Kidney (tissue), 14 donors: ENCODE results near the gene MAPK1IP1L. TPM values are rescaled to one million over a fixed set of nuclear protein-coding genes. Genes with fewer than 3 reads are reported as not detected.

ENCODE experiments used
- DNase-seq, 5 donors: peaks; one replicate each; pipeline ENCODE4 v3.0.0-alpha.2; 2013 to 2020
- FAIRE-seq: peaks from 2 replicates; lab custom pipeline; 2012; peaks lifted over from hg19 to GRCh38; lab: Jason Lieb, UNC
- H3K27ac ChIP-seq, 2 donors: one replicate each; pipeline ENCODE4 v1.7.0; 2013; ENCODE audit warnings: low read depth in 2 of 2, low read length in 2 of 2, inconsistent platforms in 1 of 2
- H3K27me3 ChIP-seq: one replicate; pipeline ENCODE4 v1.7.1; 2013; ENCODE audit warnings: low read length, inconsistent platforms; ENCODE audit not compliant: control insufficient read depth, insufficient read depth
- H3K36me3 ChIP-seq, 3 donors: one replicate each; pipeline versions ENCODE4 v1.7.0 to v1.7.1; 2013; ENCODE audit warnings: low read length in 3 of 3, control low read depth in 1 of 3, inconsistent platforms in 1 of 3; ENCODE audit not compliant: insufficient read depth in 3 of 3, control insufficient read depth in 2 of 3
- H3K4me1 ChIP-seq, 3 donors: one replicate each; pipeline versions ENCODE4 v1.7.0 to v1.7.1; 2013; ENCODE audit warnings: low read length in 3 of 3, inconsistent platforms in 1 of 3, low read depth in 1 of 3; ENCODE audit not compliant: control insufficient read depth in 2 of 3, insufficient read depth in 2 of 3
- H3K4me3 ChIP-seq, 3 donors: one replicate each; pipeline versions ENCODE4 v1.7.0 to v1.8.1; 2013; ENCODE audit warnings: low read length in 3 of 3, control low read depth in 1 of 3, inconsistent platforms in 1 of 3
- H3K9ac ChIP-seq, 3 donors: one replicate each; pipeline versions ENCODE4 v1.7.0 to v1.7.1; 2013; ENCODE audit warnings: low read length in 3 of 3, control low read depth in 1 of 3, inconsistent platforms in 1 of 3
- H3K9me3 ChIP-seq, 3 donors: one replicate each; pipeline versions ENCODE4 v1.7.0 to v1.7.1; 2013; ENCODE audit warnings: low read length in 3 of 3, control low read depth in 1 of 3, inconsistent platforms in 1 of 3; ENCODE audit not compliant: control insufficient read depth in 2 of 3, insufficient read depth in 1 of 3
- CTCF ChIP-seq: IDR thresholded peaks from 3 replicates; pipeline ENCODE4 v1.5.1; 2012; ENCODE audit warnings: mild to moderate bottlenecking, moderate library complexity, borderline replicate concordance; ENCODE audit not compliant: insufficient read depth; ENCODE audit errors: extremely low read depth
- intact Hi-C: fragments of 100-400 bp; cut with DNase I; formaldehyde crosslinking; loops from one replicate; pipeline ENCODE4 v1.11.1; 2022
- polyA plus RNA-seq: library from polyadenylated mRNA; stranded (reverse); fragments of 350-450 nt; fragmentation: Illumina TruSeq; extraction: RNeasy Lipid Tissue Mini Kit (QIAGEN cat#74804); gene quantifications from one replicate; pipeline ENCODE4 v1.2.3, GENCODE V29; 2014; ENCODE audit warnings: low read depth, low replicate concordance; ENCODE audit not compliant: insufficient read depth
- total RNA-seq: library from RNA; stranded (reverse); fragmentation: NEBNext Ultra II Directional; extraction: Animal tissue kit (Norgen Biotek cat#: 25700); gene quantifications from one replicate; pipeline ENCODE4 v1.2.1, GENCODE V29; 2021
- donor health status: control.
- donor health status: control.
- donor health status: control.
- donor health status: control.
- donor health status: control.
- donor health status: DM: yes; HTN: yes; CAD: no.
- donor health status: Normal renal cell carcinoma (clear cell type).

Gene MAPK1IP1L
- total and polyA plus RNA-seq, 2 donors from 2014 or later = 43.3 to 101 TPM

DNA sequence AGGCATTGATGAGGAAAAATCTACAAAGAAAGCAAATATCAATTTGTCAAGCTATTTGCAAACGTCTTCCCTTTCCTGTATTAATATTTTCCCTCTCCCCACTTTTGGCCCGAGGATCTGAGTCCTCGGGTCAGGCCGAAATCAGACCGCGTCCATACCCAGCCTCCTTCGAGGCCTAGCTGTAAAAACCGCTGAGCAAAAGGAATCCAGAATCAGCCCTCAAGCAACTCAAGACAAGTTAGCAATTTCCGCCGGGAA is 353 bp upstream of the MAPK1IP1L start:
- H3K9me3 ChIP-seq = no peaks in the 10 kb centered on the region
- peak overlapping the region; percentile 75 to 98 (median 86) for H3K4me3 ChIP-seq
- H3K27me3 ChIP-seq = no peaks in the 10 kb centered on the region
- FAIRE-seq (no peak), DNase-seq (no peak)
- no peak for TF ChIP-seq CTCF
- no peaks in the 10 kb centered on the region for H3K36me3 ChIP-seq
- H3K9ac ChIP-seq = peak overlapping the region; percentile 70 to 100 (median 75)
- intact Hi-C loops = no loop called here
- peaks cover 0 to 17% (median 10%) of the 10 kb centered on the region in 3 donors for H3K4me1 ChIP-seq
- H3K27ac ChIP-seq = peak overlapping the region; percentile 100

DNA sequence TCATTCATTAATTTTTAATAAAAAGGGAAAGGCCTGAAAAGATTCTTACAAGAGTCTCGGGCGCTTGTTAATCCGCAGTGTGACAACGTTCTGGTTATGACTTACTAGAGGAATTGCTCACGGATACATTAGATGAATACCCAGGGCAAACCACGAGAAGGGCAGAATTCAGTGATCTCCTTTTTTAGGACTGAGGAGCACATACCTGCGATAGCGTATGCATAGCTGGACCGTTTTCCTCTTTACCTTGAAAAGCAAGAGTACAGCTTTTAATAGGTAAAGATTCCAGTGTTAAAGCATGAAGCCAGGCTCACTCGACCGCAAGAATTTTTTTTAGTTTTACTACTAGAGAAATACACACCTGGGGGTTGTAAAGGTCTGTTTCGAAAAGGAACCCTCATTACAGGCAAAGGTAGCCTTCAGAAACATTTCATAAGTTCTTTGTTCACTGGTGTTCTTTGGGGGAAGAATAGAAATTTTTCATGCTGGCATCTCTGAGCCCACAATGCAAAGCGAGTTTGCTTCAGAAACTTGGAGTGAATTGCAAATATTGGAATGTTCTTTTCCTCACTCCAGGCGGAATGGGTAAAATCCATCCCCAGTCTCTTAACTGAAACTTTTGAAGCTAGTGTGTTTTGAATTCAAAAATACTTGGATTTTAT is 953 bp downstream of the MAPK1IP1L start:
- Histone ChIP-seq H3K9ac (peak overlapping the region; percentile 75 to 100 (median 98)), H3K9me3 (no peaks in the 10 kb centered on the region), H3K4me1 (peaks cover 0 to 17% (median 10%) of the 10 kb centered on the region in 3 donors), H3K27me3 (no peaks in the 10 kb centered on the region), H3K27ac (peak overlapping the region; percentile 100), H3K4me3 (peak overlapping the region; percentile 87 to 99 (median 98)), H3K36me3 (no peaks in the 10 kb centered on the region)
- intact Hi-C loops = no loop called here
- FAIRE-seq = no peak
- no peak for TF ChIP-seq CTCF
- peak in 1 of 5 donors; percentile 59 for DNase-seq

DNA sequence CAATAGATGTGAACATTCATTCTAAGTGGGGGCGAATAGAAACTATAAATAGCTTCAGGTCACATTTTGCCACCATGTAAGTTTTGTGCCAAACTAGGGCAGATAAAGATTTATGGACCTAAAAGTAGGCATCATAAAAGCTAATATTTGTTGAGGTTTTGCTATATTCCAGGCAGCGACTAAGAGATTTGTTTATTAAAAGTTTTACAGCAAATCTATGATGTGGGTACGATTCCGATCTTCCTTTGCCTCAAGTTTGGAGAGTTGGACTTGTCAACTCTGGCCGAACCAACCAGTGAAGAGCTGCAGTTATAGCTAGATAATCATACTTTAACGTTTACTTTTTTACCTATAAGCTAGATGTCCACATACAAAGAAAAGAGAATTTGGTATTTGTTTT is 1.6 kb downstream of the MAPK1IP1L start:
- FAIRE-seq (no peak), DNase-seq (peak in 1 of 5 donors; percentile 8)
- no peaks in the 10 kb centered on the region for H3K27me3 ChIP-seq
- H3K36me3 ChIP-seq = peaks cover 0 to 2% (median 0%) of the 10 kb centered on the region in 3 donors
- TF ChIP-seq CTCF = no peak
- intact Hi-C loops = no loop called here
- peak overlapping the region; percentile 100 for H3K27ac ChIP-seq
- no peaks in the 10 kb centered on the region for H3K9me3 ChIP-seq
- peaks cover 0 to 17% (median 10%) of the 10 kb centered on the region in 3 donors for H3K4me1 ChIP-seq
- peak overlapping the region in 2 of 3 donors; percentile 87 to 98 for H3K4me3 ChIP-seq
- H3K9ac ChIP-seq = peak overlapping the region in 2 of 3 donors; percentile 98 to 100
